Ovary (tissue), 9 donors: ENCODE measurements around the gene KLHL8. TPM values are rescaled to one million over a fixed set of nuclear protein-coding genes. Genes with fewer than 3 reads are reported as not detected.

Experiments used
- DNase-seq, 5 donors: peaks; one replicate each; pipeline ENCODE4 v3.0.0-alpha.2; 2019 to 2020
- H3K27ac ChIP-seq, 2 donors: fragments of 200-600 bp; one replicate each; pipeline versions ENCODE4 v1.5.1 to v1.8.0; 2019 to 2022
- H3K27me3 ChIP-seq: fragments of 200-600 bp; one replicate; pipeline ENCODE4 v1.8.0; 2022
- H3K36me3 ChIP-seq: fragments of 200-600 bp; sonication (generic); one replicate; pipeline ENCODE4 v1.5.1; 2019
- H3K4me1 ChIP-seq: one replicate; pipeline ENCODE4 v1.8.1; 2013; ENCODE audit warnings: mild to moderate bottlenecking, moderate library complexity; ENCODE audit not compliant: insufficient read depth
- H3K4me3 ChIP-seq: fragments of 200-600 bp; sonication (generic); one replicate; pipeline ENCODE4 v1.5.1; 2017
- H3K9me3 ChIP-seq, 2 donors: fragments of 200-600 bp in 1 of 2; sonication (generic) in 1 of 2; one replicate each; pipeline versions ENCODE4 v1.5.1 to v1.8.1; 2013 to 2019; ENCODE audit warnings: mild to moderate bottlenecking in 1 of 2, moderate library complexity in 1 of 2
- CTCF ChIP-seq, 3 donors: fragments of 450-650 bp in 2 of 3; fragments of 200-600 bp in 1 of 3; IDR thresholded peaks; one replicate each; pipeline versions ENCODE4 v1.5.1 to v1.8.0; 2016 to 2022; ENCODE audit warnings: antibody characterized with exemption in 3 of 3, mild to moderate bottlenecking in 1 of 3
- EP300 ChIP-seq: sonication (generic); formaldehyde crosslinking; IDR thresholded peaks from one replicate; pipeline ENCODE4 v1.6.1; 2017; ENCODE audit warnings: antibody characterized with exemption
- POLR2A ChIP-seq: fragments of 450-650 bp; IDR thresholded peaks from one replicate; pipeline ENCODE4 v1.6.1; 2017; ENCODE audit warnings: antibody characterized with exemption, mild to moderate bottlenecking, moderate library complexity
- WGBS, 3 donors: extraction: QIAGEN DNeasy Blood & Tissue Kit in 1 of 3; methylation state at CpG; one replicate each; pipeline versions ENCODE4 v1.1.5 to v1.1.7; 2013 to 2017; 5-methylcytosine and 5-hydroxymethylcytosine counted together
- intact Hi-C, 4 donors: fragments of 100-400 bp; cut with DNase I; formaldehyde crosslinking; loops; one replicate each; pipeline versions ENCODE4 v1.11.0 to v1.15.1; 2022 to 2023
- polyA plus RNA-seq, 2 donors: library from polyadenylated mRNA; stranded (reverse); fragments of 200-250 nt in 1 of 2; fragments of 350-450 nt in 1 of 2; fragmentation: Illumina TruSeq in 1 of 2; extraction: RNeasy Lipid Tissue Mini Kit (QIAGEN cat#74804) in 1 of 2; gene quantifications; one replicate each; pipeline ENCODE4 v1.2.3, GENCODE V29; 2013 to 2014
- total RNA-seq, 7 donors: library from RNA; depleted of rRNA in 2 of 7; stranded (reverse); fragments of >200 nt in 2 of 7; fragmentation: NEBNext Ultra II Directional in 3 of 7; extraction: Animal tissue kit (Norgen Biotek cat#: 25700) in 3 of 7; gene quantifications; one replicate each; pipeline versions ENCODE4 v1.1.0 to v1.2.4, GENCODE V29; 2016 to 2023
- donor health status: DM: no; HTN: no; CAD: no; lungs with moderate emphysema.
- donor health status: DM: no; HTN: no; CAD: no.
- donor health status: Bipolar disorder and iron deficiency.
- donor health status: DM: yes; HTN: yes; CAD: no.
- donor health status: DM: no; HTN: no; CAD: no.
- donor health status: DM: yes; HTN: yes; CAD: no.

The KLHL8 gene
- total and polyA plus RNA-seq, 9 donors, result 4.1 to 13.1 (median 11.4) TPM

GRCh38 chr4:87132035-87132434 is 88.4 kb downstream of the KLHL8 start:
- Histone ChIP-seq H3K36me3 (no peaks in the 10 kb centered on the region), H3K9me3 (no peaks in the 10 kb centered on the region), H3K27me3 (no peaks in the 10 kb centered on the region), H3K4me1 (peaks cover 1% of the 10 kb centered on the region), H3K27ac (no peak overlapping the region), H3K4me3 (no peak overlapping the region)
- no peak for DNase-seq
- intact Hi-C loops, result no loop called here
- 95 to 97% (median 97%) methylated on average over 8 of the region's 8 CpGs for WGBS, 3 donors
- TF ChIP-seq POLR2A, result no peak
- TF ChIP-seq EP300, result no peak
- no peak for TF ChIP-seq CTCF (IDR thresholded peaks at IDR 0.05)

- Histone ChIP-seq H3K27ac (no peak overlapping the region), H3K4me3 (no peak overlapping the region), H3K4me1 (peaks cover 1% of the 10 kb centered on the region), H3K9me3 (no peaks in the 10 kb centered on the region), H3K36me3 (no peaks in the 10 kb centered on the region), H3K27me3 (no peaks in the 10 kb centered on the region)
- TF ChIP-seq EP300 (no peak), POLR2A (no peak), CTCF (IDR thresholded peaks at IDR 0.05) (no peak)
- DNase-seq, result no peak
- WGBS, 3 donors, result 95 to 98% (median 96%) methylated on average over 7 of the region's 7 CpGs
- intact Hi-C loops, result no loop called here
These were observed 89.3 kb downstream of the KLHL8 start for GRCh38 chr4:87130985-87131703.

GRCh38 chr4:87129681-87130080 is 90.7 kb downstream of the KLHL8 start:
- no peak for TF ChIP-seq CTCF (IDR thresholded peaks at IDR 0.05)
- no peak for TF ChIP-seq POLR2A
- no peak for TF ChIP-seq EP300
- Histone ChIP-seq H3K9me3 (no peaks in the 10 kb centered on the region), H3K27ac (no peak overlapping the region), H3K4me3 (no peak overlapping the region), H3K4me1 (peaks cover 1% of the 10 kb centered on the region), H3K36me3 (no peaks in the 10 kb centered on the region), H3K27me3 (no peaks in the 10 kb centered on the region)
- DNase-seq, result no peak
- 98 to 100% (median 99%) methylated on average over 6 of the region's 6 CpGs for WGBS, 3 donors
- intact Hi-C loops, result no loop called here

- Histone ChIP-seq H3K27me3 (no peaks in the 10 kb centered on the region), H3K9me3 (no peaks in the 10 kb centered on the region), H3K36me3 (no peaks in the 10 kb centered on the region), H3K4me1 (peaks cover 1% of the 10 kb centered on the region), H3K4me3 (no peak overlapping the region), H3K27ac (no peak overlapping the region)
- TF ChIP-seq CTCF (IDR thresholded peaks at IDR 0.05) (no peak), POLR2A (no peak), EP300 (no peak)
- no peak for DNase-seq
- WGBS, 3 donors, result 50 to 77% (median 64%) methylated on average over 2 of the region's 2 CpGs
- intact Hi-C loops, result no loop called here
These were observed 92.3 kb downstream of the KLHL8 start for GRCh38 chr4:87128006-87128705.
